ENCODE results near the gene CNTLN. TPM values are rescaled to one million over a fixed set of nuclear protein-coding genes. Genes with fewer than 3 reads are reported as not detected.

The CNTLN gene, protein sequence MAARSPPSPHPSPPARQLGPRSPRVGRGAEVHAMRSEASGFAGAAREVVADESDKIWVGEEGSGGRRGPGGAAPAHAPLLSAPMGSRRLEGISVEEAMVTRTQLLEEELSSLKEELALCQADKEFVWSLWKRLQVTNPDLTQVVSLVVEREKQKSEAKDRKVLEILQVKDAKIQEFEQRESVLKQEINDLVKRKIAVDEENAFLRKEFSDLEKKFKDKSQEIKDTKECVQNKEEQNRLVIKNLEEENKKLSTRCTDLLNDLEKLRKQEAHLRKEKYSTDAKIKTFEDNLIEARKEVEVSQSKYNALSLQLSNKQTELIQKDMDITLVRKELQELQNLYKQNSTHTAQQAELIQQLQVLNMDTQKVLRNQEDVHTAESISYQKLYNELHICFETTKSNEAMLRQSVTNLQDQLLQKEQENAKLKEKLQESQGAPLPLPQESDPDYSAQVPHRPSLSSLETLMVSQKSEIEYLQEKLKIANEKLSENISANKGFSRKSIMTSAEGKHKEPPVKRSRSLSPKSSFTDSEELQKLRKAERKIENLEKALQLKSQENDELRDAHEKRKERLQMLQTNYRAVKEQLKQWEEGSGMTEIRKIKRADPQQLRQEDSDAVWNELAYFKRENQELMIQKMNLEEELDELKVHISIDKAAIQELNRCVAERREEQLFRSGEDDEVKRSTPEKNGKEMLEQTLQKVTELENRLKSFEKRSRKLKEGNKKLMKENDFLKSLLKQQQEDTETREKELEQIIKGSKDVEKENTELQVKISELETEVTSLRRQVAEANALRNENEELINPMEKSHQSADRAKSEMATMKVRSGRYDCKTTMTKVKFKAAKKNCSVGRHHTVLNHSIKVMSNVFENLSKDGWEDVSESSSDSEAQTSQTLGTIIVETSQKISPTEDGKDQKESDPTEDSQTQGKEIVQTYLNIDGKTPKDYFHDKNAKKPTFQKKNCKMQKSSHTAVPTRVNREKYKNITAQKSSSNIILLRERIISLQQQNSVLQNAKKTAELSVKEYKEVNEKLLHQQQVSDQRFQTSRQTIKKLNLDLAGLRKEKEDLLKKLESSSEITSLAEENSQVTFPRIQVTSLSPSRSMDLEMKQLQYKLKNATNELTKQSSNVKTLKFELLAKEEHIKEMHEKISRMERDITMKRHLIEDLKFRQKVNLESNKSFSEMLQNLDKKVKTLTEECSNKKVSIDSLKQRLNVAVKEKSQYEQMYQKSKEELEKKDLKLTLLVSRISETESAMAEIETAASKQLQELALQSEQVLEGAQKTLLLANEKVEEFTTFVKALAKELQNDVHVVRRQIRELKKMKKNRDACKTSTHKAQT (N-terminal part only)
- 1 to 10 TPM; 2.4 to 2.6 TPM for total RNA-seq

- Histone ChIP-seq H3K27me3 (no peaks in the 10 kb centered on the region), H3K36me3 (no peaks in the 10 kb centered on the region), H3K9me3 (no peaks in the 10 kb centered on the region), H3K4me1 (no peaks in the 10 kb centered on the region), H3K27ac (peak within 1 kb of the TSS; percentile 54), H3K4me3 (peak within 1 kb of the TSS; percentile 81), H3K9ac (ENCODE audit: low read depth in 2 of 2, low read length in 2 of 2) (peak within 1 kb of the TSS; percentile 70 to 91)
- intact Hi-C loops (cut with DNase I) = no loop called here
- no peak for TF ChIP-seq CTCF (IDR thresholded peaks at IDR 0.05)
- DNase-seq = peak; percentile 97
Measured at GRCh38 chr9:17134396-17135294, at the start of gene CNTLN. Gene CNTLN (plus strand): TSS chr9:17135040. CDS start chr9:17135066, 26 bp downstream.

DNA sequence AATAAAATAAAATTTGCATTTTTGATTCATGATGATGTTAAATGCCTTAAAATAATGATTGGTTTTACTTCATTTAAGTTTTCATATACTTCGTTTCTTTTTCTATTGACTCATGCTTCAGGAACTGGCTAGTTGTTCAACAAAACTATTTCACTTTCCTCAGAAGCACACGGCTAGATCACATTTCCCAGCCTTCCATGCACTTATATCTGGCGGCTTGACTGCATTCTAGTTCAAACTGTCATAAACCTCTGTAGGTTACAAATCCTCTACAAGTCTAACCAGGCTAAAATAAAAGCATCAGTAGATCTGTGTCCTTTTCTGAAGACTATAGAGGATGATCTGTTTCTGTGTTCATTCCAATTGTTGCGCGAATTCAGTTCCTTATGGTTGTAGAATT lies 46.3 kb upstream of the CNTLN start:
- intact Hi-C loops (cut with DNase I) = no loop called here
- no peaks in the 10 kb centered on the region for H3K27me3 ChIP-seq
- H3K36me3 ChIP-seq = no peaks in the 10 kb centered on the region
- no peaks in the 10 kb centered on the region for H3K4me1 ChIP-seq
- no peak overlapping the region for H3K4me3 ChIP-seq
- no peak overlapping the region for H3K27ac ChIP-seq
- DNase-seq = no peak
- no peak overlapping the region for H3K9ac ChIP-seq (ENCODE audit: low read depth in 2 of 2, low read length in 2 of 2)
- no peaks in the 10 kb centered on the region for H3K9me3 ChIP-seq
- no peak for TF ChIP-seq CTCF (IDR thresholded peaks at IDR 0.05)

- H3K27ac ChIP-seq = no peak overlapping the region
- DNase-seq = no peak
- H3K36me3 ChIP-seq = no peaks in the 10 kb centered on the region
- H3K4me3 ChIP-seq = no peak overlapping the region
- no peaks in the 10 kb centered on the region for H3K9me3 ChIP-seq
- intact Hi-C loops (cut with DNase I) = no loop called here
- H3K9ac ChIP-seq (ENCODE audit: low read depth in 2 of 2, low read length in 2 of 2) = no peak overlapping the region
- no peak for TF ChIP-seq CTCF (IDR thresholded peaks at IDR 0.05)
- no peaks in the 10 kb centered on the region for H3K27me3 ChIP-seq
- no peaks in the 10 kb centered on the region for H3K4me1 ChIP-seq
Measured at GRCh38 chr9:17090041-17090440, 44.8 kb upstream of the CNTLN start.

DNA sequence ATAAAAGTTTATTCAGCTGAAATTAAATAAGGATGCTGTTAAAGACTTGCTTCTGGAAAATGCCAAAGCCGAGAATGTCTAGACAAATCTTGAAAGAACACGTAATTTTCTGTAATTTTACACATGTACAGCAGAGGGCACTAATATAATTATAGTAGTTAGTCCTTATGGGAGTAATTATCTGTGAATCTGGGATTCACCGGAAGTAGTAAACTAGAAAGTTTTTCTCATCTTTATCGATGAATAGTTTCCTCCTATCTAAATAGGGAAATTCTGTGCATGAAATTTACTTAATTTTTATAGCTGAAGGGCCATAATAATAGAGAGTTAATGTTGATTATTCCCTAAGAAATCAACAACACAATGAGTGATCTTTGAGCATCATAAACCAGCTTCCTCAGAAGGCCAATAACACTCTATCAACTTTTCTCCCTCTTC lies 18.4 kb upstream of the CNTLN start:
- no peak overlapping the region for H3K27ac ChIP-seq
- peak; percentile 46 for TF ChIP-seq CTCF (IDR thresholded peaks at IDR 0.05)
- H3K9ac ChIP-seq (ENCODE audit: low read depth in 2 of 2, low read length in 2 of 2) = no peak overlapping the region
- H3K9me3 ChIP-seq = no peaks in the 10 kb centered on the region
- H3K36me3 ChIP-seq = no peaks in the 10 kb centered on the region
- no peaks in the 10 kb centered on the region for H3K4me1 ChIP-seq
- H3K4me3 ChIP-seq = no peak overlapping the region
- DNase-seq = no peak
- no peaks in the 10 kb centered on the region for H3K27me3 ChIP-seq
- intact Hi-C loops (cut with DNase I) = loop anchor here (5.0 kb wide), 1 partner anchor 346 kb away; no protein-coding TSS in a partner anchor

Data from colonic mucosa (tissue), 4 donors.